SK-N-SH (cell line): ENCODE measurements around the gene PAXX. TPM values are rescaled to one million over a fixed set of nuclear protein-coding genes. Genes with fewer than 3 reads are reported as not detected.

Experiments used
- CTCF ChIA-PET: fragments of 300-600, 350-600 bp; formaldehyde crosslinking; extraction: SDS; loops from one replicate; lab custom pipeline; 2021; lab: Yijun Ruan, JAX
- POLR2A ChIA-PET: fragments of 350-600 bp; sonication (Branson Sonifier 250); formaldehyde crosslinking; extraction: SDS; loops from one replicate; lab custom pipeline; 2020; ENCODE audit warnings: antibody characterized with exemption, inconsistent platforms; lab: Yijun Ruan, JAX
- DNase-seq: peaks from one replicate; pipeline ENCODE4 v3.0.0; 2012
- H2AFZ ChIP-seq: fragments of 200-600 bp; sonication (generic); 2 replicates; pipeline ENCODE4 v1.8.1; 2016; ENCODE audit warnings: antibody characterized with exemption, mild to moderate bottlenecking, low read depth
- H3F3A ChIP-seq: fragments of 200-600 bp; sonication (generic); replicated peaks from 2 replicates; pipeline ENCODE3; 2016; ENCODE audit warnings: antibody characterized with exemption, mild to moderate bottlenecking; ENCODE audit not compliant: insufficient read depth
- H3K27ac ChIP-seq, 2 experiments: fragments of 200-500 bp in 1 of 2; fragments of 200-600 bp in 1 of 2; sonication (Bioruptor generic) in 1 of 2; sonication (generic), shearing (Covaris generic) in 1 of 2; 2 replicates each; pipeline versions ENCODE4 v1.5.1 to v1.6.1; 2014 to 2016; ENCODE audit warnings: low read depth in 2 of 2, inconsistent platforms in 1 of 2, low read length in 1 of 2, mild to moderate bottlenecking in 1 of 2, mixed read lengths in 1 of 2
- H3K27me3 ChIP-seq: fragments of 200-600 bp; sonication (generic), shearing (Covaris generic); 2 replicates; pipeline ENCODE4 v1.6.1; 2016; ENCODE audit warnings: mixed run types; ENCODE audit not compliant: insufficient read depth
- H3K36me3 ChIP-seq, 2 experiments: fragments of 200-500 bp in 1 of 2; fragments of 200-600 bp in 1 of 2; sonication (Bioruptor generic) in 1 of 2; sonication (generic) in 1 of 2; replicated peaks in 1 of 2; 2 replicates each; pipeline versions ENCODE3 to v1.5.1; 2014 to 2016; ENCODE audit warnings: low read length in 1 of 2, mild to moderate bottlenecking in 1 of 2; ENCODE audit not compliant: insufficient read depth in 2 of 2, control insufficient read depth in 1 of 2
- H3K4me1 ChIP-seq, 2 experiments: fragments of 200-500 bp in 1 of 2; fragments of 200-600 bp in 1 of 2; sonication (Bioruptor generic) in 1 of 2; sonication (generic), shearing (Covaris generic) in 1 of 2; 2 replicates each; pipeline versions ENCODE4 v1.5.1 to v1.6.1; 2014 to 2016; ENCODE audit warnings: low read depth in 1 of 2, low read length in 1 of 2, mixed run types in 1 of 2; ENCODE audit not compliant: insufficient read depth in 2 of 2, control insufficient read depth in 1 of 2
- H3K4me2 ChIP-seq: fragments of 200-600 bp; sonication (generic), shearing (Covaris generic); 2 replicates; pipeline ENCODE4 v1.6.1; 2017; ENCODE audit warnings: mixed run types
- H3K4me3 ChIP-seq, 2 experiments: fragments of 200-500 bp in 1 of 2; fragments of 200-600 bp in 1 of 2; sonication (Bioruptor generic) in 1 of 2; sonication (generic), shearing (Covaris generic) in 1 of 2; 2 replicates each; pipeline versions ENCODE4 v1.5.1 to v1.8.1; 2014 to 2016; ENCODE audit warnings: low read depth in 2 of 2, inconsistent platforms in 1 of 2, low read length in 1 of 2, mild to moderate bottlenecking in 1 of 2, mixed read lengths in 1 of 2, moderate library complexity in 1 of 2
- H3K79me2 ChIP-seq: fragments of 200-600 bp; sonication (generic); 2 replicates; pipeline ENCODE4 v1.8.1; 2017; ENCODE audit warnings: mild to moderate bottlenecking; ENCODE audit not compliant: insufficient read depth
- H3K9ac ChIP-seq: fragments of 200-600 bp; sonication (generic); 2 replicates; pipeline ENCODE4 v1.6.1; 2017; ENCODE audit warnings: mixed run types
- H3K9me2 ChIP-seq: fragments of 200-600 bp; sonication (generic); 2 replicates; pipeline ENCODE4 v1.6.1; 2017; ENCODE audit warnings: mixed run types
- H3K9me3 ChIP-seq: fragments of 200-600 bp; sonication (generic); 2 replicates; pipeline ENCODE4 v1.6.1; 2017; ENCODE audit warnings: mixed run types, mild to moderate bottlenecking, moderate library complexity
- H4K20me1 ChIP-seq: fragments of 200-600 bp; sonication (generic); 2 replicates; pipeline ENCODE4 v1.6.1; 2017; ENCODE audit warnings: mild to moderate bottlenecking, mixed run types; ENCODE audit not compliant: insufficient read depth
- ELF1 ChIP-seq: IDR thresholded peaks from 2 replicates; pipeline ENCODE4 v1.4.0; 2012
- EZH2phosphoT487 ChIP-seq: fragments of 200-600 bp; sonication (generic); IDR thresholded peaks from 2 replicates; pipeline ENCODE4 v1.6.1; 2017; ENCODE audit warnings: low read depth, mixed run types, mild to moderate bottlenecking, antibody characterized with exemption, moderate library complexity, borderline replicate concordance
- FOSL2 ChIP-seq: IDR thresholded peaks from 2 replicates; pipeline ENCODE4 v1.4.0; 2012; ENCODE audit warnings: low read depth, mild to moderate bottlenecking, moderate library complexity, borderline replicate concordance
- FOXM1 ChIP-seq: IDR thresholded peaks from 2 replicates; pipeline ENCODE4 v1.4.0; 2012; ENCODE audit warnings: low read depth, mild to moderate bottlenecking
- GATA2 ChIP-seq: sonication (generic); formaldehyde crosslinking; IDR thresholded peaks from 2 replicates; pipeline ENCODE4 v1.5.0; 2020; ENCODE audit warnings: mild to moderate bottlenecking, missing genetic modification reagents
- JUND ChIP-seq: IDR thresholded peaks from 2 replicates; pipeline ENCODE4 v1.4.0; 2012
- MXI1 ChIP-seq: IDR thresholded peaks from 2 replicates; pipeline ENCODE4 v1.6.1; 2012; ENCODE audit warnings: mild to moderate bottlenecking, low read depth, low read length, improper control_type of control experiment
- NFIC ChIP-seq: IDR thresholded peaks from 2 replicates; pipeline ENCODE4 v1.4.0; 2012; ENCODE audit warnings: borderline replicate concordance
- PBX3 ChIP-seq: IDR thresholded peaks from 2 replicates; pipeline ENCODE4; 2012
- POLR2AphosphoS5 ChIP-seq: IDR thresholded peaks from 2 replicates; pipeline ENCODE4 v1.6.1; 2012; ENCODE audit warnings: low read depth, low read length
- RAD21 ChIP-seq: IDR thresholded peaks from 2 replicates; pipeline ENCODE4 v1.6.1; 2012; ENCODE audit warnings: mild to moderate bottlenecking, low read length
- RCOR1 ChIP-seq: fragments of 150-350 bp; IDR thresholded peaks from 2 replicates; pipeline ENCODE4 v1.6.1; 2017; ENCODE audit warnings: antibody characterized with exemption, low read length
- RFX5 ChIP-seq: IDR thresholded peaks from 2 replicates; pipeline ENCODE4 v1.6.1; 2012; ENCODE audit warnings: mild to moderate bottlenecking, improper control_type of control experiment, low read length
- SMC3 ChIP-seq: IDR thresholded peaks from 2 replicates; pipeline ENCODE4 v1.6.1; 2012; ENCODE audit warnings: low read depth, low read length, improper control_type of control experiment
- TAF1 ChIP-seq: IDR thresholded peaks from 2 replicates; pipeline ENCODE4 v1.6.1; 2012; ENCODE audit warnings: low read depth, mild to moderate bottlenecking, low read length, moderate library complexity, borderline replicate concordance
- TCF12 ChIP-seq: IDR thresholded peaks from 2 replicates; pipeline ENCODE4 v1.4.0; 2012
- TEAD4 ChIP-seq: IDR thresholded peaks from 2 replicates; pipeline ENCODE4 v1.4.0; 2012; ENCODE audit warnings: mild to moderate bottlenecking, borderline replicate concordance; ENCODE audit not compliant: insufficient read depth
- USF1 ChIP-seq: IDR thresholded peaks from 2 replicates; pipeline ENCODE4 v1.4.0; 2012; ENCODE audit warnings: low read depth, borderline replicate concordance
- YY1 ChIP-seq: IDR thresholded peaks from 2 replicates; pipeline ENCODE4 v1.4.0; 2012; ENCODE audit warnings: low read depth, mild to moderate bottlenecking
- WGBS: methylation state at CpG from one replicate; pipeline ENCODE4 v1.1.6; 2017; ENCODE audit warnings: low lambda C conversion rate; 5-methylcytosine and 5-hydroxymethylcytosine counted together
- polyA plus RNA-seq, 3 experiments: library from polyadenylated mRNA; depleted of rRNA; stranded (reverse); fragments of >200 nt; gene quantifications; 2 replicates each; pipeline ENCODE4 v1.2.3, GENCODE V29; 2012

The PAXX gene
- polyA plus RNA-seq, 1 of the 3 experiments (the other 2 are of a cell fraction): 52.9 TPM

- Histone ChIP-seq H3K9ac (no peak overlapping the region), H3K9me3 (no peaks in the 10 kb centered on the region), H3K4me1 (no peaks in the 10 kb centered on the region), H3K4me2 (no peak overlapping the region), H3K4me3 (no peak overlapping the region), H3K36me3 (peaks cover 0 to 10% of the 10 kb centered on the region in 2 experiments), H3K27ac (no peak overlapping the region), H3K9me2 (no peaks in the 10 kb centered on the region), H3K79me2 (no peaks in the 10 kb centered on the region), H3F3A (no peaks in the 10 kb centered on the region), H4K20me1 (no peaks in the 10 kb centered on the region), H2AFZ (no peak overlapping the region), H3K27me3 (no peaks in the 10 kb centered on the region)
- 85% methylated on average over 11 of the region's 22 CpGs for WGBS
- ChIA-PET CTCF (interaction anchor here (3.1 kb wide), 2 partner anchors 20 to 27 kb away, joined by 14 to 16 read pairs; partner anchors contain the start of gene ABCA2), POLR2A (interaction anchor here (1.1 kb wide), 1 partner anchor 12 kb away, joined by 3 read pairs; the partner anchor contains the start of gene CLIC3)
- DNase-seq: no peak
- TF ChIP-seq MXI1: no peak
- TF ChIP-seq TCF12: no peak
- TF ChIP-seq NFIC: no peak
- TF ChIP-seq FOXM1: no peak
- no peak for TF ChIP-seq SMC3
- no peak for TF ChIP-seq POLR2AphosphoS5
- TF ChIP-seq RFX5: no peak
- no peak for TF ChIP-seq FOSL2
- no peak for TF ChIP-seq RAD21
- TF ChIP-seq TAF1: no peak
- no peak for TF ChIP-seq USF1
- no peak for TF ChIP-seq JUND
Observed at GRCh38 chr9:137008312-137008711, 16.1 kb downstream of the PAXX start.

GRCh38 chr9:137009217-137009616, 17.0 kb downstream of the PAXX start:
- Histone ChIP-seq H3K27ac (no peak overlapping the region), H3K9me3 (no peaks in the 10 kb centered on the region), H3K79me2 (no peaks in the 10 kb centered on the region), H3F3A (no peaks in the 10 kb centered on the region), H4K20me1 (no peaks in the 10 kb centered on the region), H2AFZ (no peak overlapping the region), H3K27me3 (no peaks in the 10 kb centered on the region)
- CTCF ChIA-PET: interaction anchor here (1.0 to 3.1 kb wide), 4 partner anchors 17 to 26 kb away, joined by 3 to 16 read pairs (median 6); partner anchors contain the start of genes ABCA2 and PAXX
- TF ChIP-seq TAF1: no peak
- TF ChIP-seq RFX5: no peak
- TF ChIP-seq ELF1: no peak
- TF ChIP-seq MXI1: no peak
- TF ChIP-seq EZH2phosphoT487: no peak
- no peak for TF ChIP-seq RCOR1
- TF ChIP-seq FOXM1: no peak
- TF ChIP-seq YY1: no peak
- no peak for TF ChIP-seq RAD21
- no peak for TF ChIP-seq TEAD4
- TF ChIP-seq GATA2: no peak
- TF ChIP-seq PBX3: no peak
- TF ChIP-seq, all 33 proteins: peak for 0
- Histone ChIP-seq H3K4me2 (no peak overlapping the region), H3K9me2 (no peaks in the 10 kb centered on the region), H3K9ac (no peak overlapping the region), H3K36me3 (peaks cover 0 to 10% of the 10 kb centered on the region in 2 experiments), H3K4me1 (no peaks in the 10 kb centered on the region), H3K4me3 (no peak overlapping the region)
- WGBS: 98% methylated on average over 10 of the region's 18 CpGs
- DNase-seq: no peak
- POLR2A ChIA-PET: interaction anchor here (0.5 kb wide), 1 partner anchor 9 kb away, joined by 3 read pairs; no protein-coding TSS in a partner anchor
